Measurements from ENCODE around the gene MISFA. TPM values are rescaled to one million over a fixed set of nuclear protein-coding genes. Genes with fewer than 3 reads are reported as not detected.

MISFA gene
- total RNA-seq, 1 experiment from 2014 or later = 3.7 TPM

DNA sequence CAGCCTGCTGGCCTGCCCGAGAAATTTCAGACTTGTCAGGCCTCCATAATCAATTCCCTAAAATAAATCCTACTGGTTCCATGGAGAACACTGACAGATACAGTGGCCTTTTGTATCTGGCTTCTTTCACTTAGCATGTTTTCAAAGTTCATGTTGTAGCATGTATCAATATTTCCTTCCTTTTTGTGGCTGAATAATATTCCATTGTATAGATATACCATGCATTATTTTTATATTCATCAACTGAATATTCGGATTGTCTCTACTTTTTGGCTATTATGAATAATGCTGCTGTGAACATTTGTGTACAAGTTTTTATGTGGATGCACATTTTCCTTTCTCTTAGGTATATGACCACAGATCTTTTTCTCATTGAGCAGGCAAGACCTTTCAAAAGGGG lies 24.1 kb downstream of the MISFA start:
- Histone ChIP-seq H3K4me1 (ENCODE audit: insufficient read depth, low read length) (no peaks in the 10 kb centered on the region), H4K8ac (replicated peaks; ENCODE audit: insufficient read length, low read depth, low read length) (no peak overlapping the region), H2BK5ac (ENCODE audit: insufficient read length, low read length) (no peak overlapping the region), H3K27me3 (ENCODE audit: insufficient read depth, low read length) (no peaks in the 10 kb centered on the region), H4K20me1 (ENCODE audit: control insufficient read depth, insufficient read depth, insufficient read length) (no peaks in the 10 kb centered on the region), H3K79me2 (ENCODE audit: insufficient read depth, low read length) (peaks cover 14% of the 10 kb centered on the region; the same call in 1 of the 2 replicates), H3K23me2 (ENCODE audit: insufficient read length, low read depth, low read length, poor library complexity, severe bottlenecking) (no peaks in the 10 kb centered on the region), H3K18ac (ENCODE audit: insufficient read length, low read depth, low read length) (no peak overlapping the region), H2BK120ac (ENCODE audit: low read depth, low read length, poor library complexity, severe bottlenecking) (no peak overlapping the region), H3K4ac (ENCODE audit: low read depth, low read length) (no peak overlapping the region), H2BK12ac (ENCODE audit: insufficient read length, low read depth, low read length) (no peak overlapping the region), H3K14ac (ENCODE audit: insufficient read depth, low read length) (no peak overlapping the region), H3K9me3 (ENCODE audit: control insufficient read depth, low read depth, low read length) (no peaks in the 10 kb centered on the region), H2BK15ac (ENCODE audit: low read depth, low read length) (no peak overlapping the region), H3K56ac (ENCODE audit: insufficient read length, low read depth, low read length) (no peak overlapping the region), H2BK20ac (ENCODE audit: low read depth, low read length, poor library complexity, severe bottlenecking) (no peak overlapping the region), H2AFZ (ENCODE audit: low read length) (no peak overlapping the region), H3K9ac (ENCODE audit: extremely low read depth, insufficient read length, low read length) (no peak overlapping the region), H3K4me2 (ENCODE audit: insufficient read depth, insufficient read length, low read length) (no peak overlapping the region), H4K91ac (ENCODE audit: insufficient read length, low read depth, low read length) (no peak overlapping the region), H2AK5ac (ENCODE audit: insufficient read length, low read length) (no peak overlapping the region), H3T11ph (ENCODE audit: low read length) (no peak overlapping the region), H3K23ac (ENCODE audit: insufficient read length, low read depth, low read length) (no peak overlapping the region), H4K5ac (ENCODE audit: insufficient read length, low read depth, low read length) (no peak overlapping the region), H3K27ac (ENCODE audit: insufficient read length, low read depth, low read length) (no peak overlapping the region), H3K79me1 (ENCODE audit: insufficient read depth, low read depth, low read length, poor library complexity, severe bottlenecking) (peaks cover 10% of the 10 kb centered on the region)
- WGBS (ENCODE audit: extremely low coverage, insufficient read length, low lambda C conversion rate) = no CpG with 5 or more reads among the region's 2 CpGs
- Mint-ChIP-seq H3K36me3 (ENCODE audit: insufficient read depth in 1 of 3, low read depth in 3 of 3) (peaks cover 0 to 6% (median 4%) of the 10 kb centered on the region in 3 experiments; a peak in 2 of 7 replicates), H3K4me3 (no peak overlapping the region), H3K9me3 (peaks cover 3% of the 10 kb centered on the region in 2 experiments; a peak in 2 of 5 replicates), H3K27ac (no peak overlapping the region), H3K27me3 (ENCODE audit: low read depth) (no peaks in the 10 kb centered on the region), H3K4me1 (no peaks in the 10 kb centered on the region; a peak in 1 of 4 replicates)
- DNase-seq = no peak
- TF ChIP-seq, protein P1, sequence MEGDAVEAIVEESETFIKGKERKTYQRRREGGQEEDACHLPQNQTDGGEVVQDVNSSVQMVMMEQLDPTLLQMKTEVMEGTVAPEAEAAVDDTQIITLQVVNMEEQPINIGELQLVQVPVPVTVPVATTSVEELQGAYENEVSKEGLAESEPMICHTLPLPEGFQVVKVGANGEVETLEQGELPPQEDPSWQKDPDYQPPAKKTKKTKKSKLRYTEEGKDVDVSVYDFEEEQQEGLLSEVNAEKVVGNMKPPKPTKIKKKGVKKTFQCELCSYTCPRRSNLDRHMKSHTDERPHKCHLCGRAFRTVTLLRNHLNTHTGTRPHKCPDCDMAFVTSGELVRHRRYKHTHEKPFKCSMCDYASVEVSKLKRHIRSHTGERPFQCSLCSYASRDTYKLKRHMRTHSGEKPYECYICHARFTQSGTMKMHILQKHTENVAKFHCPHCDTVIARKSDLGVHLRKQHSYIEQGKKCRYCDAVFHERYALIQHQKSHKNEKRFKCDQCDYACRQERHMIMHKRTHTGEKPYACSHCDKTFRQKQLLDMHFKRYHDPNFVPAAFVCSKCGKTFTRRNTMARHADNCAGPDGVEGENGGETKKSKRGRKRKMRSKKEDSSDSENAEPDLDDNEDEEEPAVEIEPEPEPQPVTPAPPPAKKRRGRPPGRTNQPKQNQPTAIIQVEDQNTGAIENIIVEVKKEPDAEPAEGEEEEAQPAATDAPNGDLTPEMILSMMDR (conservative IDR thresholded peaks at IDR 0.05) = no peak

Data from H9 (cell line).